Iris pigment epithelial cell (primary cell): ENCODE measurements around the gene FBLIM1.

Experiments
- DNase-seq: peaks from one replicate; pipeline ENCODE4 v3.0.0-alpha.2; 2011; ENCODE audit warnings: low read depth

The FBLIM1 gene

GRCh38 chr1:15731735-15732685 lies 26.6 kb upstream of the FBLIM1 start:
- DNase-seq = no peak

GRCh38 chr1:15732686-15733081 lies 25.9 kb upstream of the FBLIM1 start:
- DNase-seq = no peak

GRCh38 chr1:15733218-15733725 lies 25.3 kb upstream of the FBLIM1 start:
- no peak for DNase-seq

- no peak for DNase-seq
Measured at GRCh38 chr1:15733726-15734226, 24.8 kb upstream of the FBLIM1 start.

GRCh38 chr1:15734296-15734695 lies 24.3 kb upstream of the FBLIM1 start:
- no peak for DNase-seq

- no peak for DNase-seq
Measured at GRCh38 chr1:15734901-15735300, 23.7 kb upstream of the FBLIM1 start.

- no peak for DNase-seq
Measured at GRCh38 chr1:15735304-15736037, 23.1 kb upstream of the FBLIM1 start.

- DNase-seq = no peak
Measured at GRCh38 chr1:15736038-15736891, 22.3 kb upstream of the FBLIM1 start, which contains the start of gene SLC25A34. Gene SLC25A34, plus strand, starts transcription at chr1:15736258. Its CDS starts 228 bp downstream, at chr1:15736486.

GRCh38 chr1:15736892-15737261 lies 21.7 kb upstream of the FBLIM1 start:
- no peak for DNase-seq

GRCh38 chr1:15737324-15738319 lies 21.0 kb upstream of the FBLIM1 start:
- DNase-seq = no peak

GRCh38 chr1:15738416-15739113 lies 20.0 kb upstream of the FBLIM1 start:
- DNase-seq = no peak

GRCh38 chr1:15739259-15739658 lies 19.3 kb upstream of the FBLIM1 start:
- no peak for DNase-seq

GRCh38 chr1:15739745-15740144 lies 18.9 kb upstream of the FBLIM1 start:
- DNase-seq = no peak

GRCh38 chr1:15740924-15741850 lies 17.4 kb upstream of the FBLIM1 start:
- peak; percentile 65 for DNase-seq

GRCh38 chr1:15742339-15742801 lies 16.2 kb upstream of the FBLIM1 start, which contains the start of gene TMEM82:
Gene TMEM82, plus strand, starts transcription at chr1:15742499. Its CDS starts 61 bp downstream, at chr1:15742560.
- DNase-seq = no peak

- DNase-seq = no peak
Measured at GRCh38 chr1:15744122-15744679, 14.4 kb upstream of the FBLIM1 start.

- no peak for DNase-seq
Measured at GRCh38 chr1:15747378-15747777, 11.2 kb upstream of the FBLIM1 start.

- no peak for DNase-seq
Measured at GRCh38 chr1:15748264-15748663, 10.3 kb upstream of the FBLIM1 start.
